HG03378 (cell line): ENCODE data around the gene ZNF165.
"Not testable (repeated sequence)": the region's sequence is repeated elsewhere in the genome, so short reads cannot be mapped to it uniquely, and the experiment has no call there.

ENCODE experiments used
- ATAC-seq: cut with Tn5 transposase; IDR thresholded peaks from one replicate; pipeline ENCODE4 v1.9.1; 2021; ENCODE audit warnings: mild to moderate bottlenecking, moderate library complexity; ENCODE audit not compliant: unreplicated experiment

ZNF165 gene

GRCh38 chr6:28080381-28080630 lies at the start of gene ZNF165:
Gene ZNF165, plus strand, starts transcription at chr6:28080568. Its CDS starts 4,913 bp downstream, at chr6:28085481.
- ATAC-seq: not testable (repeated sequence)

- no peak for ATAC-seq
Measured at GRCh38 chr6:28053584-28053983, 26.8 kb upstream of the ZNF165 start.

GRCh38 chr6:28060405-28060804 lies 20.0 kb upstream of the ZNF165 start:
- ATAC-seq: no peak

GRCh38 chr6:28064272-28064671 lies 16.1 kb upstream of the ZNF165 start:
- no peak for ATAC-seq

- no peak for ATAC-seq
Measured at GRCh38 chr6:28068067-28068466, 12.3 kb upstream of the ZNF165 start.

GRCh38 chr6:28070968-28071367 lies 9.4 kb upstream of the ZNF165 start:
- ATAC-seq: not testable (repeated sequence)

GRCh38 chr6:28078050-28078449 lies 2.3 kb upstream of the ZNF165 start:
- ATAC-seq: no peak

- ATAC-seq: no peak
Measured at GRCh38 chr6:28078836-28079235, 1.5 kb upstream of the ZNF165 start.

- peak; percentile 57 for ATAC-seq
Measured at GRCh38 chr6:28080631-28081485, 490 bp downstream of the ZNF165 start.

GRCh38 chr6:28081486-28081751 lies 1.1 kb downstream of the ZNF165 start:
- ATAC-seq: peak; percentile 43

- no peak for ATAC-seq
Measured at GRCh38 chr6:28082939-28083338, 2.6 kb downstream of the ZNF165 start.

- no peak for ATAC-seq
Measured at GRCh38 chr6:28089054-28089453, 8.7 kb downstream of the ZNF165 start.

GRCh38 chr6:28090917-28091586 lies 10.7 kb downstream of the ZNF165 start:
- no peak for ATAC-seq

GRCh38 chr6:28102222-28102621 lies 21.9 kb downstream of the ZNF165 start:
- ATAC-seq: not testable (repeated sequence)

GRCh38 chr6:28102699-28103098 lies 22.3 kb downstream of the ZNF165 start:
- ATAC-seq: not testable (repeated sequence)

GRCh38 chr6:28104392-28105244 lies 24.2 kb downstream of the ZNF165 start:
- peak; percentile 94 for ATAC-seq

- no peak for ATAC-seq
Measured at GRCh38 chr6:28105245-28105639, 24.9 kb downstream of the ZNF165 start.

GRCh38 chr6:28107506-28107905 lies 27.1 kb downstream of the ZNF165 start:
- ATAC-seq: no peak

GRCh38 chr6:28111964-28112363 lies 31.6 kb downstream of the ZNF165 start:
- ATAC-seq: no peak

GRCh38 chr6:28115799-28116198 lies 35.4 kb downstream of the ZNF165 start:
- ATAC-seq: no peak

- no peak for ATAC-seq
Measured at GRCh38 chr6:28117386-28118050, 37.1 kb downstream of the ZNF165 start.
